Measurements from ENCODE around the gene PPP2R2D.

DNA sequence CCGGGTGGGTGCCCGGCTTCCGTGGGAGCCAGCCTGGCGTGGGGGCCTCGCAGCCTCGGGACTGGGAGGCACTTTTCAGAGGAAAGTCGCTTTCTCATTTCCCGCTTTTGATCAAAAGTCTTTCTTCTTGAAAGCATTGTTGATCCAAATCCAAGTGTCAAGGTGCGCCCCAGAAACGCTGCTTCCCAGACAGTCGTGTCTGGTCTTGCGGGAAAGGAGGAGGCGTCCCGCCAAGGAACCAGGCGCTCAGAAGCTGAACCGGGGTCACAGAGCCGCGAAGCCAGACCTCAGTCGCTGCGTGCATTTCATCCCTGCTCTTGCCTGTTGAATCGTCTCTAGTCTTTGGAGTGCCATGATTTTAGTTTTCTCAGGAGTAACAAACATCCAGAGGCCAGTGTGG, 82.0 kb downstream of the PPP2R2D start:
- TF ChIP-seq, protein P1, sequence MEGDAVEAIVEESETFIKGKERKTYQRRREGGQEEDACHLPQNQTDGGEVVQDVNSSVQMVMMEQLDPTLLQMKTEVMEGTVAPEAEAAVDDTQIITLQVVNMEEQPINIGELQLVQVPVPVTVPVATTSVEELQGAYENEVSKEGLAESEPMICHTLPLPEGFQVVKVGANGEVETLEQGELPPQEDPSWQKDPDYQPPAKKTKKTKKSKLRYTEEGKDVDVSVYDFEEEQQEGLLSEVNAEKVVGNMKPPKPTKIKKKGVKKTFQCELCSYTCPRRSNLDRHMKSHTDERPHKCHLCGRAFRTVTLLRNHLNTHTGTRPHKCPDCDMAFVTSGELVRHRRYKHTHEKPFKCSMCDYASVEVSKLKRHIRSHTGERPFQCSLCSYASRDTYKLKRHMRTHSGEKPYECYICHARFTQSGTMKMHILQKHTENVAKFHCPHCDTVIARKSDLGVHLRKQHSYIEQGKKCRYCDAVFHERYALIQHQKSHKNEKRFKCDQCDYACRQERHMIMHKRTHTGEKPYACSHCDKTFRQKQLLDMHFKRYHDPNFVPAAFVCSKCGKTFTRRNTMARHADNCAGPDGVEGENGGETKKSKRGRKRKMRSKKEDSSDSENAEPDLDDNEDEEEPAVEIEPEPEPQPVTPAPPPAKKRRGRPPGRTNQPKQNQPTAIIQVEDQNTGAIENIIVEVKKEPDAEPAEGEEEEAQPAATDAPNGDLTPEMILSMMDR (IDR thresholded peaks at IDR 0.05), result no peak
- no peak for TF ChIP-seq POLR2A (IDR thresholded peaks at IDR 0.05)
- TF ChIP-seq EP300 (IDR thresholded peaks at IDR 0.05; ENCODE audit: low read depth), result no peak

All from transverse colon (tissue), 3 donors.